ENCODE data around the gene OLFML1. TPM values are rescaled to one million over a fixed set of nuclear protein-coding genes. Genes with fewer than 3 reads are reported as not detected.

The OLFML1 gene
- total RNA-seq, 1 experiment from 2014 or later: not detected

DNA sequence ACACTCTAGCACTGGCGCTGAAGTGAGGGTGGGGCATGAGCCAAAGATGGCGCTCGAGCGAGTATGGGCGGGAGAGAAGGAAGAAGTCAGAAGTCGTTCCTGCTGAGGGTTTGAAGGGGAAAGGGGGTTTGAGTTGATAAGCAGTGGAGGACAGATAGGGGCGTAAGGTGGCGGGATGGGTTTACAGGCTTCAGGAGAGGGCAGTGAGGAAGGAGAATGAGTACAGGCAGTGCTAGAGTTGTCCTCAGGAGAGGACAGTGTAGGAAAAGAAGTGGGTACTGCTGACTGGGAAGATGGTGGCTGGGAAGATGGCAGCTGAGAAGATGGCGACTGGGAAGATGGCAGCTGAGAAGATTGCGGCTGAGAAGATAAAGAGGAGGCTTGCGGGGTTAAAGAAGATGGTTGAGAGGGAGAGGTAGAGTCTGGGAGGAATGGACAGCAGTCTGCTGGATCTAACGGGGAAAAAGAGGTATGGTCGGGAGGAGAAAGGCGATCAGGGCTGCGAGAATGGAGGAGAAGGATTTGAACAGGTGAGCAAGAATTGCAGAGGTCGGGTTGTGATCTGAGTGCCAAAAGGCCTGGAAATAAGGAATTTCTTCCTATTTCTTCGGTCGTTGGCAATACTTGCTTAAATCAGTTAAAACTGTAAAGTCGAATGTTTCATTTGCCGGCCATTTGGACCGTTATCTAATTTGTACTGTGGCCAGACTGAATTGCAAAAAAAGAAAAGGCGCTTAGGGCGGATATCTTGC, 33.7 kb downstream of the OLFML1 start:
- H3K4ac ChIP-seq (ENCODE audit: low read depth, low read length): no peak overlapping the region
- no peak overlapping the region for H3K4me3 Mint-ChIP-seq
- peaks cover 17 to 19% of the 10 kb centered on the region in 2 experiments for H3K4me1 Mint-ChIP-seq
- H2BK20ac ChIP-seq (ENCODE audit: low read depth, low read length, poor library complexity, severe bottlenecking): no peak overlapping the region
- no peaks in the 10 kb centered on the region for H3K9me3 Mint-ChIP-seq
- H3K27ac ChIP-seq (ENCODE audit: insufficient read length, low read depth, low read length): no peak overlapping the region
- H3K9ac ChIP-seq (ENCODE audit: extremely low read depth, insufficient read length, low read length): no peak overlapping the region
- H2BK15ac ChIP-seq (ENCODE audit: low read depth, low read length): no peak overlapping the region
- H4K5ac ChIP-seq (ENCODE audit: insufficient read length, low read depth, low read length): no peak overlapping the region
- no peak overlapping the region for H4K8ac ChIP-seq (replicated peaks; ENCODE audit: insufficient read length, low read depth, low read length)
- peaks cover 6% of the 10 kb centered on the region for H3K23me2 ChIP-seq (ENCODE audit: insufficient read length, low read depth, low read length, poor library complexity, severe bottlenecking)
- no peaks in the 10 kb centered on the region for H3K79me2 ChIP-seq (ENCODE audit: insufficient read depth, low read length)
- DNase-seq: no peak
- no peaks in the 10 kb centered on the region for H4K20me1 ChIP-seq (ENCODE audit: control insufficient read depth, insufficient read depth, insufficient read length)
- WGBS (ENCODE audit: extremely low coverage, insufficient read length, low lambda C conversion rate): no CpG with 5 or more reads among the region's 23 CpGs
- H2BK120ac ChIP-seq (ENCODE audit: low read depth, low read length, poor library complexity, severe bottlenecking): no peak overlapping the region
- H3K23ac ChIP-seq (ENCODE audit: insufficient read length, low read depth, low read length): no peak overlapping the region
- H3K27ac Mint-ChIP-seq: no peak overlapping the region
- no peak overlapping the region for H3K18ac ChIP-seq (ENCODE audit: insufficient read length, low read depth, low read length)
- H3K4me1 ChIP-seq (ENCODE audit: insufficient read depth, low read length): no peaks in the 10 kb centered on the region
- H3K36me3 Mint-ChIP-seq (ENCODE audit: insufficient read depth in 1 of 3, low read depth in 3 of 3): peaks cover 0 to 5% (median 0%) of the 10 kb centered on the region in 3 experiments; a peak in 2 of 7 replicates
- no peak overlapping the region for H2AFZ ChIP-seq (ENCODE audit: low read length)
- H3K79me1 ChIP-seq (ENCODE audit: insufficient read depth, low read depth, low read length, poor library complexity, severe bottlenecking): no peaks in the 10 kb centered on the region
- H3K4me2 ChIP-seq (ENCODE audit: insufficient read depth, insufficient read length, low read length): no peak overlapping the region
- TF ChIP-seq, protein P1, sequence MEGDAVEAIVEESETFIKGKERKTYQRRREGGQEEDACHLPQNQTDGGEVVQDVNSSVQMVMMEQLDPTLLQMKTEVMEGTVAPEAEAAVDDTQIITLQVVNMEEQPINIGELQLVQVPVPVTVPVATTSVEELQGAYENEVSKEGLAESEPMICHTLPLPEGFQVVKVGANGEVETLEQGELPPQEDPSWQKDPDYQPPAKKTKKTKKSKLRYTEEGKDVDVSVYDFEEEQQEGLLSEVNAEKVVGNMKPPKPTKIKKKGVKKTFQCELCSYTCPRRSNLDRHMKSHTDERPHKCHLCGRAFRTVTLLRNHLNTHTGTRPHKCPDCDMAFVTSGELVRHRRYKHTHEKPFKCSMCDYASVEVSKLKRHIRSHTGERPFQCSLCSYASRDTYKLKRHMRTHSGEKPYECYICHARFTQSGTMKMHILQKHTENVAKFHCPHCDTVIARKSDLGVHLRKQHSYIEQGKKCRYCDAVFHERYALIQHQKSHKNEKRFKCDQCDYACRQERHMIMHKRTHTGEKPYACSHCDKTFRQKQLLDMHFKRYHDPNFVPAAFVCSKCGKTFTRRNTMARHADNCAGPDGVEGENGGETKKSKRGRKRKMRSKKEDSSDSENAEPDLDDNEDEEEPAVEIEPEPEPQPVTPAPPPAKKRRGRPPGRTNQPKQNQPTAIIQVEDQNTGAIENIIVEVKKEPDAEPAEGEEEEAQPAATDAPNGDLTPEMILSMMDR (conservative IDR thresholded peaks at IDR 0.05): no peak
- H2BK12ac ChIP-seq (ENCODE audit: insufficient read length, low read depth, low read length): no peak overlapping the region
- peaks cover 3% of the 10 kb centered on the region; the same call in 1 of the 2 replicates for H3K27me3 ChIP-seq (ENCODE audit: insufficient read depth, low read length)
- H3K14ac ChIP-seq (ENCODE audit: insufficient read depth, low read length): no peak overlapping the region
- H3T11ph ChIP-seq (ENCODE audit: low read length): no peak overlapping the region
- no peaks in the 10 kb centered on the region for H3K9me3 ChIP-seq (ENCODE audit: control insufficient read depth, low read depth, low read length)
- H2AK5ac ChIP-seq (ENCODE audit: insufficient read length, low read length): no peak overlapping the region
- H3K27me3 Mint-ChIP-seq (ENCODE audit: low read depth): peaks cover 33% of the 10 kb centered on the region
- no peak overlapping the region for H2BK5ac ChIP-seq (ENCODE audit: insufficient read length, low read length)
- H4K91ac ChIP-seq (ENCODE audit: insufficient read length, low read depth, low read length): no peak overlapping the region
- H3K56ac ChIP-seq (ENCODE audit: insufficient read length, low read depth, low read length): no peak overlapping the region
